ENCODE data around the gene RAET1L.

GRCh38 chr6:150026976-150027805, 1.9 kb upstream of the RAET1L start:
- TF ChIP-seq CTCF (IDR thresholded peaks at IDR 0.05) = no peak
- TF ChIP-seq POLR2A (IDR thresholded peaks at IDR 0.05; ENCODE audit: low read depth) = no peak
